DND-41 (cell line): Measurements from ENCODE around the gene MKRN1.
"Not testable (repeated sequence)": the region's sequence is repeated elsewhere in the genome, so short reads cannot be mapped to it uniquely, and the experiment has no call there.

ENCODE experiments used
- ATAC-seq: fragments of 200-7000 bp; cut with Tn5 transposase; 3 replicates; pipeline ENCODE4 v1.9.1; 2021; ENCODE audit warnings: low read depth; ENCODE audit not compliant: insufficient read depth
- DNase-seq: peaks from one replicate; pipeline ENCODE4 v3.0.0-alpha.2; 2020
- H2AFZ ChIP-seq: 2 replicates; pipeline ENCODE4 v1.6.0; 2012; ENCODE audit warnings: low read depth, low read length
- H3K27ac ChIP-seq: 2 replicates; pipeline ENCODE4 v1.5.1; 2012; ENCODE audit warnings: low read length, inconsistent platforms
- H3K27me3 ChIP-seq: fragments of 200-600 bp; sonication (generic); 2 replicates; pipeline ENCODE4 v1.6.0; 2012; ENCODE audit warnings: low read length, mild to moderate bottlenecking, inconsistent platforms; ENCODE audit not compliant: insufficient read depth, poor library complexity
- H3K36me3 ChIP-seq: 2 replicates; pipeline ENCODE4 v1.5.1; 2012; ENCODE audit warnings: low read length, inconsistent platforms; ENCODE audit not compliant: insufficient read depth
- H3K4me1 ChIP-seq: 2 replicates; pipeline ENCODE4 v1.5.1; 2012; ENCODE audit warnings: mild to moderate bottlenecking, low read length; ENCODE audit not compliant: insufficient read depth
- H3K4me2 ChIP-seq: 2 replicates; pipeline ENCODE4 v1.6.0; 2012; ENCODE audit warnings: mild to moderate bottlenecking, moderate library complexity, low read length, inconsistent platforms; ENCODE audit not compliant: insufficient read depth
- H3K4me3 ChIP-seq, 2 experiments: fragments of 200-600 bp in 1 of 2; shearing (Covaris generic) in 1 of 2; 2 replicates each; pipeline ENCODE4 v1.5.1; 2012 to 2016; ENCODE audit warnings: inconsistent platforms in 2 of 2, low read length in 2 of 2, mild to moderate bottlenecking in 2 of 2, low read depth in 1 of 2, moderate library complexity in 1 of 2
- H3K79me2 ChIP-seq: 2 replicates; pipeline ENCODE4 v1.6.0; 2012; ENCODE audit warnings: low read length, inconsistent platforms; ENCODE audit not compliant: insufficient read depth
- H3K9ac ChIP-seq: 2 replicates; pipeline ENCODE4 v1.6.0; 2012; ENCODE audit warnings: low read depth, mild to moderate bottlenecking, inconsistent platforms, low read length, moderate library complexity
- H3K9me3 ChIP-seq: 2 replicates; pipeline ENCODE4 v1.5.1; 2012; ENCODE audit warnings: low read length, moderate library complexity, mild to moderate bottlenecking, inconsistent platforms; ENCODE audit not compliant: insufficient read depth, severe bottlenecking
- H4K20me1 ChIP-seq: 2 replicates; pipeline ENCODE4 v1.6.0; 2012; ENCODE audit warnings: low read length; ENCODE audit not compliant: insufficient read depth
- EZH2 ChIP-seq: IDR thresholded peaks from 3 replicates; pipeline ENCODE4 v1.6.1; 2012; ENCODE audit warnings: borderline replicate concordance, low read depth, mild to moderate bottlenecking, moderate library complexity, low read length, inconsistent platforms; ENCODE audit not compliant: severe bottlenecking
- TF ChIP-seq, protein P1 (sequence below): IDR thresholded peaks from 2 replicates; pipeline ENCODE4 v1.5.1; 2012; ENCODE audit warnings: borderline replicate concordance, low read length, moderate library complexity, mild to moderate bottlenecking; ENCODE audit not compliant: poor library complexity, severe bottlenecking; ENCODE audit errors: extremely low read depth

MKRN1 gene

GRCh38 chr7:140509789-140510188 lies 30.5 kb upstream of the MKRN1 start:
- no peak overlapping the region for H2AFZ ChIP-seq

DNA sequence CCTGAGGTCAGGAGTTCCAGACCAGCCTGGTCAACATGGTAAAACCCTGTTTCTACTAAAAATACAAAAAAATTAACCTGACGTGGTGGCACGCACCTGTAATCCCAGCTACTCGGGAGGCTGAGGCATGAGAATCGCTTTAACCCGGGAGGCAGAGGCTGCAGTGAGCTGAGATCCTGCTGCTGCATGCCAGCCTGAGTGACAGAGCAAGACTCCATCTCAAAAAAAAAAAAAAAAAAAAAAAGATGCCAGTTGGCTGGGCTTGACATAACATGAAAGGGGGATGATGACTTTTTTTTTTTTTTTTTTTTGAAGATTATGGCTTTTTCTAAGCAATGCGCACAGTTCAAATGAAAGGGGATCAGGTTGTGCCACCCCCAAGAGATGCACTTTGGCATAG lies 28.3 kb upstream of the MKRN1 start:
- not testable (repeated sequence) for H3K27me3 ChIP-seq, H3K36me3 ChIP-seq, H3K4me3 ChIP-seq, H3K27ac ChIP-seq, H3K4me2 ChIP-seq, H3K4me1 ChIP-seq, H2AFZ ChIP-seq, ATAC-seq, H3K9me3 ChIP-seq, DNase-seq, H3K79me2 ChIP-seq, H3K9ac ChIP-seq, H4K20me1 ChIP-seq

More at GRCh38 chr7:140509789-140510188, 30.5 kb upstream of the MKRN1 start:
- Histone ChIP-seq H3K9ac (no peak overlapping the region), H3K27ac (no peak overlapping the region), H3K4me3 (no peak overlapping the region), H3K4me2 (no peak overlapping the region), H3K27me3 (no peaks in the 10 kb centered on the region), H4K20me1 (no peaks in the 10 kb centered on the region), H3K9me3 (no peaks in the 10 kb centered on the region), H3K36me3 (no peaks in the 10 kb centered on the region), H3K79me2 (no peaks in the 10 kb centered on the region), H3K4me1 (no peaks in the 10 kb centered on the region)
- DNase-seq (no peak), ATAC-seq (no peak)
- TF ChIP-seq, protein P1, sequence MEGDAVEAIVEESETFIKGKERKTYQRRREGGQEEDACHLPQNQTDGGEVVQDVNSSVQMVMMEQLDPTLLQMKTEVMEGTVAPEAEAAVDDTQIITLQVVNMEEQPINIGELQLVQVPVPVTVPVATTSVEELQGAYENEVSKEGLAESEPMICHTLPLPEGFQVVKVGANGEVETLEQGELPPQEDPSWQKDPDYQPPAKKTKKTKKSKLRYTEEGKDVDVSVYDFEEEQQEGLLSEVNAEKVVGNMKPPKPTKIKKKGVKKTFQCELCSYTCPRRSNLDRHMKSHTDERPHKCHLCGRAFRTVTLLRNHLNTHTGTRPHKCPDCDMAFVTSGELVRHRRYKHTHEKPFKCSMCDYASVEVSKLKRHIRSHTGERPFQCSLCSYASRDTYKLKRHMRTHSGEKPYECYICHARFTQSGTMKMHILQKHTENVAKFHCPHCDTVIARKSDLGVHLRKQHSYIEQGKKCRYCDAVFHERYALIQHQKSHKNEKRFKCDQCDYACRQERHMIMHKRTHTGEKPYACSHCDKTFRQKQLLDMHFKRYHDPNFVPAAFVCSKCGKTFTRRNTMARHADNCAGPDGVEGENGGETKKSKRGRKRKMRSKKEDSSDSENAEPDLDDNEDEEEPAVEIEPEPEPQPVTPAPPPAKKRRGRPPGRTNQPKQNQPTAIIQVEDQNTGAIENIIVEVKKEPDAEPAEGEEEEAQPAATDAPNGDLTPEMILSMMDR = no peak
- no peak for TF ChIP-seq EZH2

DNA sequence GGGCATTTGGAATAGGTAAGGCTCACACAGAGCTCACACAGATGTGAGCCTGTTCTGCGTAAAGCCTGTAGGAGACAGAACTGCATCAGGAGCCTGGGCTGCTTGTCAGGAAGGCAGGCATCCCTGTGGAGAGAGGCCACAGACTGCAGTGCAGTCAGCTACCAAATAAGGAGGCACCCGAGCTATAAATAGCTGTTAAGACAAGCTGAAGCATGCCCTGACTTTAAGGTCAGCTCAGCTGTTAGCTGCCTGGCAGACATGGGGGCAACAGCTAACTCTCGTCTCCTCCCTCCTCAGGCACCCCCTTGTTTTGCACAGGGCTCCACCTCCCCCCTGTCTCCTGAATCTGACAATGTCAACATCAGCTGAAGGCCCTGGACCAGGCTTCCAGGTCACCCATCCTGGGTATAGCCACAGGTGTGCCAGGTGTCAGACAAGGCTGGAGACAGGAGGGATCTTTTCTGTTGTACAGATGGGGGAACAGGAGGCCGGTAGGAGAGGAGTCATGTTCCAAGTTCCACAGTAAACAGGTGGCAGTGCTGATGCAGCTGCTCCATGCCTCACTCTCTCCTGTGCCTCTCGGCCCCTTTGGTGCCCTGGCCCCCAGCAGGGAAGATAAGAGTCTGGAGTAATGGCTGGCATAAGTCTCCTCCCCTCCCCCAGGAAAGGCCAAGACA lies 27.6 kb upstream of the MKRN1 start:
- Histone ChIP-seq H3K9ac (no peak overlapping the region), H3K9me3 (no peaks in the 10 kb centered on the region), H3K4me2 (no peak overlapping the region), H3K36me3 (no peaks in the 10 kb centered on the region), H2AFZ (no peak overlapping the region), H3K4me1 (no peaks in the 10 kb centered on the region), H3K79me2 (no peaks in the 10 kb centered on the region), H3K4me3 (no peak overlapping the region), H3K27me3 (no peaks in the 10 kb centered on the region), H4K20me1 (no peaks in the 10 kb centered on the region), H3K27ac (no peak overlapping the region)
- ATAC-seq = peak; percentile 29; the same call in 1 of the 3 replicates
- TF ChIP-seq, protein P1 = no peak
- TF ChIP-seq EZH2 = no peak
- DNase-seq = no peak

DNA sequence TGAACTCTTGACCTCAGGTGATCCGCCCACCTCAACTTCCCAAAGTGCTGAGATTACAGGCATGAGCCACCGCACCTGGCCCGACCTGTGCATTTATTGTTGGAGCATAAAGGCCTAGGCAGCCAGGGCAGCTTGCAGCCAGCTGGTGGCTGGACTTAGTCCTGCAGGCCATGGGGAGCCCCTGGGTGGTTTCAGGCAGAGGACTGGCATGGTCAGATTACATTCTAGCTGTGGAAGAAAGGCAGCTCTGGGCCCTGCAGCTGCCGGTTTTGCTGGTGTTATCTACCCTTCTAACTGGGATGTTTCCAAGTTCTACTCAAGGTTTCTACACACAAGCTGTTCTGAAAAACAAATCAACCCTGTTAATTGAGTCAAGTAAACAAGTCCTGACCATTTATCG lies 22.7 kb upstream of the MKRN1 start:
- no peak overlapping the region for H2AFZ ChIP-seq
- no peaks in the 10 kb centered on the region for H3K4me1 ChIP-seq
- no peaks in the 10 kb centered on the region for H4K20me1 ChIP-seq
- DNase-seq = no peak
- H3K4me3 ChIP-seq = no peak overlapping the region
- no peaks in the 10 kb centered on the region for H3K79me2 ChIP-seq
- no peak overlapping the region for H3K4me2 ChIP-seq
- H3K36me3 ChIP-seq = no peaks in the 10 kb centered on the region
- no peak for ATAC-seq
- H3K27ac ChIP-seq = no peak overlapping the region
- H3K9ac ChIP-seq = no peak overlapping the region
- no peaks in the 10 kb centered on the region for H3K27me3 ChIP-seq
- no peak for TF ChIP-seq EZH2
- TF ChIP-seq, protein P1 = no peak
- H3K9me3 ChIP-seq = no peaks in the 10 kb centered on the region

- not testable (repeated sequence) for DNase-seq, H3K36me3 ChIP-seq, H3K4me2 ChIP-seq, H3K79me2 ChIP-seq, H3K9me3 ChIP-seq, H3K4me3 ChIP-seq, H3K27me3 ChIP-seq, ATAC-seq, H4K20me1 ChIP-seq, H3K9ac ChIP-seq, H2AFZ ChIP-seq, H3K27ac ChIP-seq, H3K4me1 ChIP-seq
Observed at GRCh38 chr7:140497807-140498206, 18.5 kb upstream of the MKRN1 start.
